K562 (cell line): ENCODE results near the gene PDE6G. TPM values are rescaled to one million over a fixed set of nuclear protein-coding genes. Genes with fewer than 3 reads are reported as not detected.

Experiments used
- ELF1 ChIP-seq: fragments of 200-800 bp; sonication (Bioruptor generic); IDR thresholded peaks from 2 replicates; pipeline ENCODE4 v1.6.1; 2016; ENCODE audit warnings: missing genetic modification characterization, missing compliant biosample characterization
- ELF2 ChIP-seq: fragments of 250-450 bp; sonication (Bioruptor Pico); IDR thresholded peaks from 2 replicates; pipeline ENCODE4 v1.5.0; 2021; ENCODE audit warnings: mild to moderate bottlenecking
- ESRRA ChIP-seq: fragments of 450-650 bp; IDR thresholded peaks from 2 replicates; pipeline ENCODE4 v1.6.1; 2014; ENCODE audit warnings: low read depth, mild to moderate bottlenecking, moderate library complexity, borderline replicate concordance
- JUN ChIP-seq, 2 experiments: sonication (generic) in 1 of 2; formaldehyde crosslinking in 1 of 2; IDR thresholded peaks; 2 replicates each; pipeline versions ENCODE4 v1.6.1 to v1.8.0; 2012 to 2022; ENCODE audit warnings: borderline replicate concordance in 2 of 2, mild to moderate bottlenecking in 2 of 2, improper control_type of control experiment in 1 of 2, low read depth in 1 of 2, low read length in 1 of 2, missing genetic modification reagents in 1 of 2
- LCOR ChIP-seq: sonication (generic); formaldehyde crosslinking; IDR thresholded peaks from 2 replicates; pipeline ENCODE4 v1.8.0; 2022; ENCODE audit warnings: mild to moderate bottlenecking, missing genetic modification reagents
- MECOM ChIP-seq: fragments of 250-450 bp; sonication (Bioruptor Pico); IDR thresholded peaks from 2 replicates; pipeline ENCODE4 v1.8.0; 2022; ENCODE audit warnings: inconsistent platforms
- MTF1 ChIP-seq: fragments of 250-450 bp; sonication (Bioruptor Pico); IDR thresholded peaks from 2 replicates; pipeline ENCODE4 v1.9.0; 2021; ENCODE audit warnings: moderate library complexity, mild to moderate bottlenecking, inconsistent platforms, borderline replicate concordance
- OTX1 ChIP-seq: fragments of 450-650 bp; formaldehyde crosslinking; IDR thresholded peaks from 2 replicates; pipeline ENCODE4 v1.4.0; 2022; ENCODE audit warnings: mild to moderate bottlenecking
- RBBP5 ChIP-seq: fragments of 200-600 bp; sonication (generic); IDR thresholded peaks from 2 replicates; pipeline ENCODE4 v1.6.1; 2012; ENCODE audit warnings: borderline replicate concordance, mild to moderate bottlenecking, low read length, control low read depth, inconsistent platforms; ENCODE audit not compliant: insufficient read depth, poor library complexity, severe bottlenecking
- RBM22 ChIP-seq: fragments of 200-400 bp; formaldehyde crosslinking; IDR thresholded peaks from 2 replicates; pipeline ENCODE4 v1.6.1; 2018; ENCODE audit warnings: low read length, low read depth; ENCODE audit not compliant: poor library complexity, severe bottlenecking
- TARDBP ChIP-seq: fragments of 450-650 bp; IDR thresholded peaks from 2 replicates; pipeline ENCODE4 v1.6.1; 2016
- ZBTB12 ChIP-seq: fragments of 250-450 bp; sonication (Bioruptor Pico); IDR thresholded peaks from 2 replicates; pipeline ENCODE4 v1.4.0; 2020
- ZBTB7A ChIP-seq: IDR thresholded peaks from 2 replicates; pipeline ENCODE4 v1.6.1; 2011; ENCODE audit warnings: low read depth, mild to moderate bottlenecking, low read length, moderate library complexity, borderline replicate concordance; ENCODE audit not compliant: control insufficient read depth
- ZMIZ1 ChIP-seq, 2 experiments: fragments of 150-350 bp in 1 of 2; IDR thresholded peaks; 2 replicates each; pipeline ENCODE4 v1.6.1; 2012 to 2016; ENCODE audit warnings: low read depth in 2 of 2, low read length in 2 of 2, mild to moderate bottlenecking in 1 of 2, moderate library complexity in 1 of 2
- ZNF253 ChIP-seq: fragments of 250-450 bp; sonication (Bioruptor Pico); conservative IDR thresholded peaks from 2 replicates; pipeline ENCODE4 v1.6.1; 2021; ENCODE audit warnings: mild to moderate bottlenecking
- ZNF445 ChIP-seq: fragments of 250-450 bp; sonication (Bioruptor Pico); IDR thresholded peaks from 2 replicates; pipeline ENCODE4 v1.4.0; 2020; ENCODE audit warnings: low read depth, mild to moderate bottlenecking, moderate library complexity
- ZNF449 ChIP-seq: fragments of 250-450 bp; sonication (Bioruptor Pico); IDR thresholded peaks from 2 replicates; pipeline ENCODE4 v1.8.0; 2022; ENCODE audit warnings: moderate library complexity, mild to moderate bottlenecking, inconsistent platforms
- polyA plus RNA-seq, 8 experiments: library from polyadenylated mRNA; depleted of rRNA in 4 of 8; stranded (reverse) in 5 of 8; unstranded in 3 of 8; fragments of >200 nt; fragmentation: Nextera tagmentation in 2 of 8; fragmentation: Illumina TruSeq in 1 of 8; extraction: Ambion mirVana in 2 of 8; extraction: Trizol in 1 of 8; gene quantifications; 2 replicates each; pipeline versions ENCODE4 v1.2.1 to v1.2.3, GENCODE V29; 2011 to 2014; ENCODE audit warnings: inconsistent platforms in 1 of 8, missing spikeins in 1 of 8
- total RNA-seq, 7 experiments: library from RNA; depleted of rRNA in 6 of 7; stranded (reverse); fragments of >200 nt in 6 of 7; fragmentation: Illumina TruSeq in 2 of 7; extraction: Trizol in 2 of 7; gene quantifications; 2 replicates each; pipeline versions ENCODE4 v1.2.1 to v1.2.3, GENCODE V29; 2011 to 2021; ENCODE audit warnings: low replicate concordance in 1 of 7

Gene PDE6G
- total and polyA plus RNA-seq, 9 of the 15 experiments (the other 6 are each of a cell fraction or from before 2014, with no cell fraction given) = 0.14 to 0.59 TPM; not detected in 7

GRCh38 chr17:81702934-81703746 is 46.8 kb upstream of the PDE6G start, which contains the start of gene MRPL12 (continued):
- TF ChIP-seq ZNF449 = no peak
- peak in 1 of 2 experiments; percentile 56; a peak in 1 of 4 replicates for TF ChIP-seq ZMIZ1 (IDR thresholded peaks at IDR 0.05; ENCODE audit: low read depth in 2 of 2, low read length in 2 of 2)
- TF ChIP-seq RBBP5 = peak; percentile 70
- TF ChIP-seq ELF2 (CRISPR knock-in tag) = 0 out of 2 replicates have a peak, but pooled peaks have one; percentile 29
- TF ChIP-seq LCOR = peak; percentile 74; the same call in 1 of the 2 replicates
- no peak for TF ChIP-seq OTX1 (CRISPR knock-in tag)
- TF ChIP-seq MTF1 (CRISPR knock-in tag) = no peak
- 0 out of 2 replicates have a peak, but pooled peaks have one; percentile 21 for TF ChIP-seq TARDBP
- peak; percentile 84 for TF ChIP-seq ZBTB7A
- peak; percentile 77 for TF ChIP-seq RBM22
- no peak for TF ChIP-seq MECOM (CRISPR knock-in tag)
- TF ChIP-seq ZNF445 (CRISPR knock-in tag) = no peak
- TF ChIP-seq ZNF253 (CRISPR knock-in tag) = no peak
- TF ChIP-seq ESRRA = peak; percentile 97
- TF ChIP-seq ZBTB12 (CRISPR knock-in tag) = peak; percentile 85
- peak; percentile 73 for TF ChIP-seq ELF1 (tag)
- 0 out of 2 replicates have a peak, but pooled peaks have one; percentile 8 for TF ChIP-seq JUN (IDR thresholded peaks at IDR 0.05; ENCODE audit: borderline replicate concordance, low read depth, low read length)
- TF ChIP-seq JUN (CRISPR knock-in tag; IDR thresholded peaks at IDR 0.05; ENCODE audit: borderline replicate concordance) = no peak
